G401.6 (cell line): Measurements from ENCODE around the gene RDH5.
"Not testable (repeated sequence)": the region's sequence is repeated elsewhere in the genome, so short reads cannot be mapped to it uniquely, and the experiment has no call there.

Experiments used
- FAIRE-seq: peaks from 2 replicates; lab custom pipeline; 2012; peaks lifted over from hg19 to GRCh38; lab: Jason Lieb, UNC

RDH5 gene

GRCh38 chr12:55746174-55746912, 26.1 kb downstream of the RDH5 start:
- FAIRE-seq: no peak

GRCh38 chr12:55746913-55747231, 26.7 kb downstream of the RDH5 start:
- no peak for FAIRE-seq

- no peak for FAIRE-seq
Observed at GRCh38 chr12:55748230-55748993, 28.2 kb downstream of the RDH5 start.

GRCh38 chr12:55755246-55755645, 35.1 kb downstream of the RDH5 start:
- no peak for FAIRE-seq

DNA sequence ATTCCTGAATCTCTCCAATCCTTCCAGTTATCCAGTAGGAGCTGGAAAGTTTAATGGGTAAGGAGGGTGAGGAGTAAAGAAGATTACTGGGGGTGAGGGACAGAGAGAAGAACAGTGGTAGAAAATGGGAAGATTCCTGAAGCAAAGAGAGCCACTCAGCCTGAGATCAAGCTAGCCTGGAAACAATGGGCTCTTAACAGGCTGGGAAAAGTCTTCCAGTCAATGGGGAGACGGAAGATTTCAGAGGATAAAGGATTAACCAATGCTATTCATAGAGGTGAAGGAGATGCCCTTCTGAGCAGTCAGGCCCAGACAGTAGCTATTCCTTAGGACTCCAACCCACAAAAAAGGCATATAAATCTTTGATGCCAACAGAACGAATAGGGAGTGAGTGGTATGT, 37.5 kb downstream of the RDH5 start:
- no peak for FAIRE-seq

- FAIRE-seq: not testable (repeated sequence)
Observed at GRCh38 chr12:55758575-55758974, 38.4 kb downstream of the RDH5 start.

DNA sequence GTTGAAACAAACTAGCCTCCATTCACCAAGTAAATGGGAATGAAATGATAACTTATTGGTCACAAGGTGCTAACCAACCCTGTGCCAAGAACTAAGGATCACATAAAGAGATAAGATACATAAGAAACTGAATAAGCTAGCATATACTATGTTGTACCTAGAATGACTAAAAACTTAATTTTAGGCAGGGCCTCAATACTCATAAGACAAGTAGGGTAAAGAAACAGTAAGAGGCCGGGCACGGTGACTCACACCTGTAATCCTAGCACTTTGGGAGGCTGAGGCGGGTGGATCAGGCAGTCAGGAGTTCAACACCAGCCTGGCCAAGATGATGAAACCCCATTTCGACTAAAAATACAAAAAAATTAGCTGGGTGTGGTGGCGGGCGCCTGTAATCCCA, 40.5 kb downstream of the RDH5 start:
- no peak for FAIRE-seq

DNA sequence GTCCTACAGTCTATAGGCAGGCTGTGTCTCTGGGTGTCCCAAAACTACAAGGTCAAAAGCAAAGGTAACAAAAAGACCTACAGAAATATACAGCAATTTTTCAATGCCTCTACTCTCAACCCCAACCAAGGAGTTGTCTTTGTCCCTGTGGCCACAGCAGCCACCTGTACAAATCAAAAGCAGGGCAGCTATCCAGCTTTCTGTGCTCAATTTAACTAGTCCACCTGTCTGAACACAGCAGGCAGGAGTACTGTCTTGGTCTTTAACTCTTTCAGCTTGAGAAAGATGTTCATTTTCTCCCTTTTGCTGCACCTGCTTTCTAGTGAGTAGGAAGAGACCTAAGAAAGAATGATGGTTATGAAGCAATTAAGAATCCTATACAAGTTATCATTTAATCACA, 42.5 kb downstream of the RDH5 start:
- FAIRE-seq: no peak

DNA sequence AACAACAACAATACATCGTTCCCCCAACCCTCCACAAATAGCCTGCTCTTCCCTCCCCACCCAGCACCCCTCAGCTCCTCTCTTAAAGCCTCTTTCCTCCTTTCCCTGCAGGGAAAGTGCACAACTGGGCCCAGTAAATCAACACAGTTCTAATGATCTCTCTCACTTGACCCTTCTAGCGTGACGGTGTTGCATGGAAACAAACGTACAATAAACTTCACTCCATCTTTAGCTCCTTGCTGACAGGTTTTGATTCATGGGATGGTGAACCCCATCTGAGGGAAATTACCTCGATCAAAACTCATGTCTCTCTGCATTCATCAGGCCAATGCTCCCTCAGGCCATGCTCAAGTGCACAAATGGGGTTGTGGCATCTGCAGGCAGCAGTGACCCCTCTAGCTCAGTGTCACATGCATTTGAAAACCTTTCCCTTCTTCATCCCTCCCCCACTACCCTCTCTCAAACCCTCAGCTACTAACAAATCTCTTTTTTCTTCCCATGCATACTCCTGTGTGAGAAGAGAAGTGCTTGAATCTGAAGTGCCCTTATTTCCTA, 45.6 kb downstream of the RDH5 start:
- FAIRE-seq: no peak

DNA sequence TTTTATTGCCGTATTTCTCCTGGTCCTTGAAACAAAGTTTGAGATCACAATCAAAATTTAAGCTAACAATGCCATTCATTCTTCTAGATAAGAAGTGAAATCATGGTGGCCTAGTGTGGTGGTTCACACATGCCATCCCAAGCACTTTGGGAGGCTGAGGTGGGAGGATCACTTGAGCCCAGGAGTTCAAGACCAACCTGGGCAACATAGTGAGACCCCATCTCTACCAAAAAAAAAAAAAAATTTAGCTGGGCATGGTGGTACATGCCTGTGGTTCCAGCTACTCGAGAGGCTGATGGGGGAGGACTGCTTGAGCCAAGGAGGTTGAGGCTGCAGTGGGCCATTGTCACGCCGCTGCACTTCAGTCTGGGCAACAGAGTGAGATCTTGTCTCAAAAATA, 47.0 kb downstream of the RDH5 start:
- FAIRE-seq: no peak

DNA sequence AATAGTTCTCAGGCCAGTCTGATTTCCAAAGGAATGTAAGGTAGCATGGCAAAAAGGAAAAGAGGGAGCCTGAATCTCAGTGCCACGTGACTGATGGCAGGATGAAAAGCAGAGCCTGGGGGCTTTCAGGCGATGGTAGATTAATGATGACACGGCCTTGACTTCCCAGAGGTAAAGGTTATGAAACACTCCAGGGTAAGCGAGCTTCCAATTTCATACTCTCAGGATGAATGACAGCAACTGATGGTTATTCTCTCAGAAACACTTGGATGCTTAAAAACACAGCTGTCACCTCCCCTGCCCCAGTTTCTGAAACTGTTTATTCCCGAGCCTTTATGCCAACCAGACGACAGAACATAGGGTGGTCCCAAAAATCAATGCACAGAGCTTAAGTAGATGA, 51.5 kb downstream of the RDH5 start:
- no peak for FAIRE-seq
